Activated B cell treated with CpG ODN at 0.5 μM for 24 hours (primary cell): ENCODE data around the gene CALD1. TPM values are rescaled to one million over a fixed set of nuclear protein-coding genes. Genes with fewer than 3 reads are reported as not detected.

Source experiments
- ATAC-seq: fragments of 200-7000 bp; cut with Tn5 transposase; one replicate; pipeline ENCODE4 v1.10.0; 2021; ENCODE audit warnings: low read depth, mild to moderate bottlenecking, moderate library complexity
- CTCF ChIA-PET: fragments of 350-600 bp; sonication (Branson Sonifier 250); formaldehyde crosslinking; loops from one replicate; lab custom pipeline; 2021; ENCODE audit warnings: antibody characterized with exemption; lab: Charles Lee
- POLR2A ChIA-PET: fragments of 350-600 bp; sonication (Branson Sonifier 250); formaldehyde crosslinking; loops from one replicate; lab custom pipeline; 2021; ENCODE audit warnings: antibody characterized with exemption; lab: Charles Lee
- DNase-seq: peaks from one replicate; pipeline ENCODE4 v3.0.0; 2022
- H3K27ac Mint-ChIP-seq: one replicate; pipeline ENCODE4 v1.8.0; 2020; ENCODE audit warnings: mixed read lengths
- H3K27me3 Mint-ChIP-seq: one replicate; pipeline ENCODE4 v1.8.0; 2021; ENCODE audit warnings: mixed read lengths
- H3K36me3 Mint-ChIP-seq: one replicate; pipeline ENCODE4 v1.8.0; 2021; ENCODE audit warnings: low read depth, mixed read lengths
- H3K4me1 Mint-ChIP-seq: one replicate; pipeline ENCODE4 v1.8.0; 2021; ENCODE audit warnings: mixed read lengths
- H3K4me3 Mint-ChIP-seq: one replicate; pipeline ENCODE4 v1.8.0; 2020; ENCODE audit warnings: mild to moderate bottlenecking, mixed read lengths
- H3K9me3 Mint-ChIP-seq: one replicate; pipeline ENCODE4 v1.8.0; 2020; ENCODE audit warnings: mixed read lengths
- intact Hi-C: fragments of 100-400 bp; cut with micrococcal nuclease; formaldehyde crosslinking; loops from one replicate; pipeline ENCODE4 v1.15.1; 2024
- total RNA-seq: library from RNA; stranded (reverse); gene quantifications from 2 replicates; pipeline ENCODE4 v1.2.3, GENCODE V29; 2022
- TF ChIP-seq, protein P1 (sequence below): fragments of 200-600 bp; IDR thresholded peaks from one replicate; pipeline ENCODE4 v1.8.0; 2022; ENCODE audit warnings: antibody characterized with exemption, mild to moderate bottlenecking

The CALD1 gene
- total RNA-seq, 1 donor from 2014 or later = 0.33 TPM

DNA sequence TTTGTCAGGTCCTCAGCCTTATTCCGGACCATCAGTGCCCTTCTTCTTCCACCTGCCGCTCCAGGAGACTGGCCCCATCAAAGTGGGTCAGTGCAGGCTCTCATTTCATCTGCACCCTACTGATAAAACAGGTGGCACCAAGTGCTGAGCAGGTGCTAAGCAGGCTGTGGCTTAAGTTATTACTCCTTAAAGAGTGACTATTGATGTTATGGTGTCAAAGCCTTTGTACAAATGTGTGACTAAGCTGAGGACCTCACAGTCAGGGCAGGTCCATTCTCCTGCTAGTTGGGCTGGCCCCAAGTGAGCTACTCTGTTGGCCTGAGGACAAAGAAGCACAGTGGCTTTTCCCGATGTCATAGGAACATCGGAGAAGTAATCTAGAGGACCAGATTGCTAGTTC lies 11.2 kb upstream of the CALD1 start:
- ATAC-seq = no peak
- no peak for DNase-seq
- Mint-ChIP-seq H3K36me3 (no peaks in the 10 kb centered on the region), H3K4me1 (peaks cover 33% of the 10 kb centered on the region), H3K9me3 (peaks cover 4% of the 10 kb centered on the region), H3K4me3 (no peak overlapping the region), H3K27me3 (no peaks in the 10 kb centered on the region), H3K27ac (no peak overlapping the region)
- ChIA-PET POLR2A (interaction anchor here (0.8 to 2.1 kb wide), 3 partner anchors 12 to 402 kb away, joined by 3 to 12 read pairs (median 10); partner anchors contain the start of genes BPGM and CYREN), CTCF (no interaction called here)
- TF ChIP-seq, protein P1, sequence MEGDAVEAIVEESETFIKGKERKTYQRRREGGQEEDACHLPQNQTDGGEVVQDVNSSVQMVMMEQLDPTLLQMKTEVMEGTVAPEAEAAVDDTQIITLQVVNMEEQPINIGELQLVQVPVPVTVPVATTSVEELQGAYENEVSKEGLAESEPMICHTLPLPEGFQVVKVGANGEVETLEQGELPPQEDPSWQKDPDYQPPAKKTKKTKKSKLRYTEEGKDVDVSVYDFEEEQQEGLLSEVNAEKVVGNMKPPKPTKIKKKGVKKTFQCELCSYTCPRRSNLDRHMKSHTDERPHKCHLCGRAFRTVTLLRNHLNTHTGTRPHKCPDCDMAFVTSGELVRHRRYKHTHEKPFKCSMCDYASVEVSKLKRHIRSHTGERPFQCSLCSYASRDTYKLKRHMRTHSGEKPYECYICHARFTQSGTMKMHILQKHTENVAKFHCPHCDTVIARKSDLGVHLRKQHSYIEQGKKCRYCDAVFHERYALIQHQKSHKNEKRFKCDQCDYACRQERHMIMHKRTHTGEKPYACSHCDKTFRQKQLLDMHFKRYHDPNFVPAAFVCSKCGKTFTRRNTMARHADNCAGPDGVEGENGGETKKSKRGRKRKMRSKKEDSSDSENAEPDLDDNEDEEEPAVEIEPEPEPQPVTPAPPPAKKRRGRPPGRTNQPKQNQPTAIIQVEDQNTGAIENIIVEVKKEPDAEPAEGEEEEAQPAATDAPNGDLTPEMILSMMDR = no peak
- intact Hi-C loops = loop anchor here (10.0 kb wide), 2 partner anchors 167 to 333 kb away; no protein-coding TSS in a partner anchor

DNA sequence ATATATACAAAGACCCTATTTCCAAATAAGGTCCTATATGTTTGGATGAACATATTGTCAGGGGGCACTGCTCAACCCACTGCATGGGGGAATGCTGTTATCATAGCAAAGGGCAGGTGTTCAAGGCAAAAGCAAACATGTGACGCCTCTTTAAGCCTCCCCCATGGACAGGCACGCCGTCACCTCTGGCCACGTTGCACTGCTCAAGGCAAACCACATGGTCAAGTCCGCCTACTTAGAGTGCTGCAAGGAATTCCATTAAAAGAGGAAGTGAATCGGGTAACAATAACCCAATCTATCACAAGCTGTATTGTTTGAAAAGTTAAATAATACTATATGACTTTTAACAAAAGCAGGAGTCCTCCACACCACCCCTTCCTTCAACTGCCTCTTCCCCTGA lies 8.8 kb upstream of the CALD1 start:
- TF ChIP-seq, protein P1 = no peak
- DNase-seq (no peak), ATAC-seq (no peak)
- ChIA-PET POLR2A (no interaction called here), CTCF (no interaction called here)
- H3K27ac Mint-ChIP-seq = no peak overlapping the region
- peaks cover 31% of the 10 kb centered on the region for H3K4me1 Mint-ChIP-seq
- H3K4me3 Mint-ChIP-seq = no peak overlapping the region
- H3K9me3 Mint-ChIP-seq = no peaks in the 10 kb centered on the region
- H3K27me3 Mint-ChIP-seq = no peaks in the 10 kb centered on the region
- no peaks in the 10 kb centered on the region for H3K36me3 Mint-ChIP-seq
- intact Hi-C loops = no loop called here

DNA sequence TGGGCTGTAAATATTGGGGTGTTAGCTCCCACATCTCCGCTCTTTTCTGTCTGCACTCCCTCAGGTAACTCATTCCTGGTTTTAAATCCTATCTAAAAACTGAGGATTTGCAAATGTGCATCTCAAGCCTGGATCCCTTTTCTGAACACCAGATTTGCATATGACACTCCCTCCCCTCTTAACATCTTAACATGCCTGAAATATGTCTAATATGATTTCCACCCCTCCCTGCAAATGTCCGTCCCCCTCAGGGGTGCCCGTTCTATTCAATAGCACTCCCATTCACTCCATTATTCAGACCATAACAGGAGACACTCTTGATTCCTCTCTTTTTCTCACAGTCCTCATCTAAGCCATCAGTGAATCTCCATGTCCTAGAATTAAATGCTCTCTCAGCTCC lies 8.3 kb upstream of the CALD1 start:
- peaks cover 28% of the 10 kb centered on the region for H3K4me1 Mint-ChIP-seq
- TF ChIP-seq, protein P1 = no peak
- no peak overlapping the region for H3K4me3 Mint-ChIP-seq
- ATAC-seq = no peak
- POLR2A ChIA-PET = no interaction called here
- H3K9me3 Mint-ChIP-seq = no peaks in the 10 kb centered on the region
- intact Hi-C loops = no loop called here
- no peak overlapping the region for H3K27ac Mint-ChIP-seq
- CTCF ChIA-PET = no interaction called here
- no peaks in the 10 kb centered on the region for H3K36me3 Mint-ChIP-seq
- H3K27me3 Mint-ChIP-seq = no peaks in the 10 kb centered on the region
- DNase-seq = no peak

DNA sequence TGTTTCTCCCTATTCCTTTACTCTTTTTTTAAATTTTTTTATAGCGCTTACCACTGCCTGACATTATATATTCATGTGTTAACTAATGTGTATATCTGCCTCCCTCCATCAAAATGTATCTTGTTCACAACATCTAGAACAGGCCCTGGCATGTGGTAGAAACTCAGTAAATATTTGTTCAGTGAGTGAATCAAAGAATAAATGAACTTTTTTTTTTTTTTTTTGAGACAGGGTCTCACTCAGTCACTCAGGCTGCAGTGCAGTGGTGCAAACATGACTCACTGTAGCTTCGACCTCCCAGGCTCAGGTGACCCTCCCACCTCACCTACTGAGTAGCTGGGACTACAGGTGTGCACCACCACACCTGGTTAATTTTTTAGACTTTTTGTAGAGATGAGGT lies 7.5 kb upstream of the CALD1 start:
- Mint-ChIP-seq H3K4me3 (no peak overlapping the region), H3K27me3 (no peaks in the 10 kb centered on the region), H3K4me1 (peaks cover 23% of the 10 kb centered on the region), H3K27ac (no peak overlapping the region), H3K36me3 (no peaks in the 10 kb centered on the region), H3K9me3 (no peaks in the 10 kb centered on the region)
- ChIA-PET CTCF (no interaction called here), POLR2A (no interaction called here)
- ATAC-seq = no peak
- intact Hi-C loops = no loop called here
- DNase-seq = no peak
- TF ChIP-seq, protein P1 = no peak

DNA sequence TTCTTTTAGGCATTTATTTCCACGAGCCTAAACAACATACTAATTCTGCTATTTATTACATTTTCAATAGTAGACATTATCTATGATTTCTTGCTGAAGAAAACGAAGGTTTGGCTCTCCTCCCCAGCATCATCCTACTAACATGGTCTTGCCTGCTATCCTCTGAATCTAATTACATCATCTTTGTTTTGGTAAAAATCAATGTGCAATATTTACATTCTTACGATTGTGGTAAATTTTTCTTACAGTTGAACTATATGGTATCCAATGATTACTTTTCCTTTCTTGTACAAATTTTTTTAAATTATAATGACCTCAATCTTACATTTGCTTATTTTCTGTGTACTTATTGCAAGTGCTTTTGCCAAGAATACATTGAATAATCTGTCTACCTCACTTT lies 7.0 kb upstream of the CALD1 start:
- ATAC-seq (no peak), DNase-seq (no peak)
- CTCF ChIA-PET = no interaction called here
- intact Hi-C loops = no loop called here
- no peak overlapping the region for H3K27ac Mint-ChIP-seq
- H3K4me1 Mint-ChIP-seq = peaks cover 17% of the 10 kb centered on the region
- H3K4me3 Mint-ChIP-seq = no peak overlapping the region
- H3K9me3 Mint-ChIP-seq = no peaks in the 10 kb centered on the region
- TF ChIP-seq, protein P1 = no peak
- POLR2A ChIA-PET = no interaction called here
- H3K36me3 Mint-ChIP-seq = no peaks in the 10 kb centered on the region
- peaks cover 2% of the 10 kb centered on the region for H3K27me3 Mint-ChIP-seq
